Astrocyte of the cerebellum (primary cell): ENCODE data around the gene ADIRF.

Experiments
- DNase-seq: peaks from one replicate; pipeline ENCODE4 v3.0.0-alpha.2; 2011; ENCODE audit warnings: low read depth
- H3K4me3 ChIP-seq: 2 replicates; pipeline ENCODE4 v1.5.1; 2011; ENCODE audit warnings: mild to moderate bottlenecking, low read depth, low read length, moderate library complexity
- CTCF ChIP-seq: IDR thresholded peaks from 2 replicates; pipeline ENCODE4 v1.5.1; 2012; ENCODE audit warnings: low read length, low read depth, moderate library complexity, mild to moderate bottlenecking; ENCODE audit errors: missing control alignments
- in situ Hi-C: cut with HindIII; loops from 2 replicates; pipeline ENCODE4 v1.10.0; 2017; ENCODE audit warnings: low sequenced_read_pairs

ADIRF gene

GRCh38 chr10:86965986-86966654, 2.2 kb upstream of the ADIRF start:
- no peak overlapping the region for H3K4me3 ChIP-seq
- in situ Hi-C loops, result no loop called here
- TF ChIP-seq CTCF, result no peak
- no peak for DNase-seq

- no peak for DNase-seq
- no peak for TF ChIP-seq CTCF
- H3K4me3 ChIP-seq, result no peak overlapping the region
- in situ Hi-C loops, result no loop called here
Measured at GRCh38 chr10:86967481-86967941, 771 bp upstream of the ADIRF start.

GRCh38 chr10:86968994-86969355, 693 bp downstream of the ADIRF start:
- in situ Hi-C loops, result no loop called here
- TF ChIP-seq CTCF, result no peak
- DNase-seq, result no peak
- H3K4me3 ChIP-seq, result peak overlapping the region; percentile 26

- no peak for DNase-seq
Measured at GRCh38 chr10:86969421-86970041, 1.2 kb downstream of the ADIRF start.

GRCh38 chr10:86970162-86970981, 2.1 kb downstream of the ADIRF start:
- TF ChIP-seq CTCF, result no peak
- H3K4me3 ChIP-seq, result peak overlapping the region; percentile 61
- in situ Hi-C loops, result no loop called here
- no peak for DNase-seq

More at GRCh38 chr10:86969421-86970041, 1.2 kb downstream of the ADIRF start:
- H3K4me3 ChIP-seq, result peak overlapping the region; percentile 61
- in situ Hi-C loops, result no loop called here
- TF ChIP-seq CTCF, result no peak

GRCh38 chr10:86970982-86971231, 2.6 kb downstream of the ADIRF start:
- peak overlapping the region; percentile 61 for H3K4me3 ChIP-seq
- no peak for DNase-seq
- TF ChIP-seq CTCF, result no peak
- in situ Hi-C loops, result no loop called here
